Mesenteric fat pad (tissue), 1 donor: ENCODE data around the gene NDUFAF2. TPM values are rescaled to one million over a fixed set of nuclear protein-coding genes. Genes with fewer than 3 reads are reported as not detected.
"Not testable (repeated sequence)": the region's sequence is repeated elsewhere in the genome, so short reads cannot be mapped to it uniquely, and the experiment has no call there.

ENCODE experiments used
- DNase-seq: peaks from one replicate; pipeline ENCODE4 v3.0.0-alpha.2; 2020; ENCODE audit warnings: low spot score
- total RNA-seq: library from RNA; stranded (reverse); fragmentation: NEBNext Ultra II Directional; extraction: Animal tissue kit (Norgen Biotek cat#: 25700); gene quantifications from one replicate; pipeline ENCODE4 v1.2.1, GENCODE V29; 2021
- donor health status: DM: yes; HTN: yes; CAD: no.

Gene NDUFAF2
- total RNA-seq, 1 donor from 2014 or later: 36.2 TPM

DNA sequence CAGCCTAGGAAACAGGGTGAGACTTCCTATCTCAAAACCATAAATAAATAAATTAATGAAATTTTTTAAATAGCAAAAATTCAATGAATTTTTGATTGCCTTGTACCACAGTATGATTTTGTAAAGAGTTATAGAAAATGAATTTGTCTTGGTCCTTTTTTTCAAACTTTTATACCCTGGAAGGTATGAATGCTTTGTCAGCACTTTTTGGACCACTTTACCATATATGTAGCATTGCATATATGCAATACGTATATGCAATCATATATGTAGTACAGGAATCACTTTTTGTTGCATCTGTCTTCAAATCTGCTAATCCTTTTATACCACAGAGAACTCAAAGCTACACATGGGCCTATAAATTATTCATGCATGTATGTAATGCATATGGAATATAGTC, 226.5 kb downstream of the NDUFAF2 start:
- no peak for DNase-seq

DNA sequence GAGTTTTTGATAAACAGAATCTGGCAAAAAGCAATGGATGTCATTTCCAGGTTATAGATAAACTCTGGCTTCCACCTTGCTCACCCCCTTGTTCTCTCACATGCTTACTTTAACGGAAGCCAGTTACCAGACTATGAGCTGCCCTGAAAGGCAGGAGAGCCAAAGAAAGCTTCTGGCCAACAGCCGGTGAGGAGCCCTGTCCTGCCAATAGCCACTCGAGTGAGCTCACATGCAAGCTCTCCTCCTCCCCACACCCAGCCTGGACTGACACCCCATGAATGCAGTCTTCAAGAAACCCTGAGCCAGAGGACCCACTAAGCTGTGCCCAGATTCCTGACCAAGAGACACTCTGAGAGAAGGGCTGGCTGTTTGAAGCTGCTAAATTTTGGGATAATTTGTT, 231.6 kb downstream of the NDUFAF2 start:
- no peak for DNase-seq

DNA sequence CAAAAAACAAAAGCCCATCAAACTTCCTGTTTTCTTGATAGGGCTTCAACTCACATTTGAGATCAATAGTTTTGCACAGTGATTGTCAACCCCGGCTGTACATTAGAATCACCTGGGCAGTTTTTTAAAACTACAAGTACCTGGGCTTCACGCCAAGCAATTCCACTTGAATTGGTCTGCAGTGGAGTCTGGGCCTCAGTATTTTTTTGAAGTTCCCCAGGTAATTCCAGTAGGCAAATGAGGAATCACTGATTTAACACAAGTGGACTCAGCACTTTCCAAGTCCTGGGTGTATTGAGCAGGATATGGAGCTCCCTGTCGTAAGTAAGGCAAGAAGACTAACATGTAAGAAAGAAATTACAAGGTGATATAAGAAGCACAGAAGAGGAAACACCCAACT, 232.1 kb downstream of the NDUFAF2 start:
- DNase-seq: no peak

DNA sequence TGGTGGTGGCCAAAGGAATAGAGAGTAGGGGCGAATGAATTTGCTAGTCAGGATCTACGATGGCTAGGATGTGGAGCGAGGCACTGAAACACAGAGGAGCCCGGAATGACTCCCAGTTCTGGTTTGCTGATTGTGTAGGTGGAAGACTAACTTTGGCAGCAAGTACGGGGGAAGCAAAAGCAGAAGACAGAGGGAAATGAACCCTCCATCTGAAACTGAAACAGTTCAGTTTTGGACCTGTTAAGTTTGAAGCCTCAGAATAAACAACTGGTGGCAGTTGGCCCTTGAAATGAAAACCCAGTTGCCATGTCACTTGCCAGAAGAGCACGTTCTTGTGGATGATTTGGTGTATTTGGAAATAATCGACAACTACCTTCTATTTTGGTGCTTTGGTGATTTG, 232.7 kb downstream of the NDUFAF2 start:
- DNase-seq: no peak

DNA sequence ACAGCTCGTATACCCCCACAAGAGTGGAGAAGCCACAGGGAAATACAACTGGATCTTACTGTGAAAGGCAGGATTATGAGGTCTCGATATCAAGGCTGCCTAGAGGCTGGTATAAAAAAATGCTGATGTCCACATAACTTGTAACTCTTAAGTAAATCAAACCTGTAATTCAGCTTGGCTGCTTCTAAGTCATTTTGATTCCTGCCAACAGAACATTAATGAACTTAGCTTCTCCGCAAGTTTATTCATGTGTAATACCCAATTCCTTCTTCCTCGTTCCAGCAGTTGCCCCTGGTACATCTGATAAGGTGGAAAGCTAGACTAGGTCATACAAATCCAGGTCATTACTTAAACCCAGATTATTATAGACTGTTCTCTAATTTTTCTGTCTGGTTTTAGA, 233.7 kb downstream of the NDUFAF2 start:
- DNase-seq: no peak

DNA sequence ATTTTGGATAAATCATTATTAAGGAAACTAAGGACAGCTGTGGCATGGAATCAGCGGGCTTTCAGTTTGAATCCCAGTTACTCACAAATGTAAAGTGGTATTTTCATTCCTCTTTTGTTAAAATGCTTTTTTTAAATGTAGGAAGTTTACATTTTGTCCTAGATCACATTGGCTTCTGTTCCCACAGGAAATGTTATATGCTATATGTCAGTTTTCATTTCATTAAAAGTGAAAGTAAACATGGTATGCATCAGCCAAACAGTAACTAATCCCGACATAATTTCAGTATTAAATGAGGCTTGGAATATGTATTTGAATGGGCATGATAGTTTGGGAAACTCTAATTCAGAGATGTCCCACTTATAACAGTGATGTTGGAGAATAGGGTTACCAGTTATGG, 235.9 kb downstream of the NDUFAF2 start:
- no peak for DNase-seq

DNA sequence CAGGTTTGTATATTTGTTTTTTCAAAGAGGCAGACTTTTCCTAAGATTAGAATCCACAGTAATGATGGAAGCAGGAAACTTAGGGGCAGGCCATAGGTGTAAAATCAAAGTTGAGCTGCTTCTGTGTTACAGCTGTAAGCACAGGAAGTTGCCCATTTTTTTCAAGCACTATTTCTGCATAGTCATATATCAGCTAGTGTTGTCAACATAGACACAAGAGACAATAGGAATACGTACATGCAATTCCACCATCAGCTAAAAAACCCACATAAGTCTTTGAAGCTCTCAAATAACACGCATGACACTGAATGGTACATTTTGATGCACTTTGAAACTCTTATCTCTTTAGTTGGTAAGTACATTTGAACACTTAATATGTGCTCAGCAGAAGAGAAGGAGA, 237.4 kb downstream of the NDUFAF2 start:
- DNase-seq: no peak

DNA sequence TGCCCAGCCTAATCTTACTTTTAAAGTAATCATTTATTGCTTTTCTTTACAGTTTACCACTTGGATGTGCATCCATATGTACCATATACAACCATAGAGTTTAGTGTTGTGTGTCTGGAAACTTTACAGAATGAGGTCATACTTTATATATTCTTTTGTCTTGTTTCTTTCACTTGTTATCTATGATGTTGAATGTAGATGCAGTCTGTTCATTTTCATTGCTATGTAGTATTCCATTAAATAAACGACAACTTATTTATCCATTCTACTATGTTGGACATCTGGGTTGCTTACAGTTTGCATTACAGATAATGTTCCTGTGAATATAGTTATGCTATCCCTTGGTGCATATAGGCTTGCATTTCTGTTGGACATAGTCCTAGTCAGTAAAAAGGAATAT, 238.5 kb downstream of the NDUFAF2 start:
- DNase-seq: no peak

DNA sequence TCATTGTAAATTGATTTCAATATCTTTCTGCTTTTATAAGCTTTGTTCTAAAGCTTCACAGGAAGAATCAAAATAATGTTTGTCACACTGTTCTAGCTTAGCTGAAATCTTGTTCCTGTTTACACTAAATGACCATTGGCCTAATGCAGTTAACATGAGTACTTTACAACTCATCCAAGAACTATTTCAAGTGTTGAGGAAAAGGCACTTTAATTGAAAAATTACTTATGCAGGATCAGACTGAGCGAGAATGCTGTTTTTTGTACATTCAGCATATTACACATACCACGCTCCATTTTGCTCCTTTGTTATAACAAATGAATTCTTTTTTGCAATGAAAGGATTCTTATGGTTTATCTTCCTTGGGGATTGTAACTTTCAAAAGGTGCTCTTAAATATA, 239.7 kb downstream of the NDUFAF2 start:
- no peak for DNase-seq

DNA sequence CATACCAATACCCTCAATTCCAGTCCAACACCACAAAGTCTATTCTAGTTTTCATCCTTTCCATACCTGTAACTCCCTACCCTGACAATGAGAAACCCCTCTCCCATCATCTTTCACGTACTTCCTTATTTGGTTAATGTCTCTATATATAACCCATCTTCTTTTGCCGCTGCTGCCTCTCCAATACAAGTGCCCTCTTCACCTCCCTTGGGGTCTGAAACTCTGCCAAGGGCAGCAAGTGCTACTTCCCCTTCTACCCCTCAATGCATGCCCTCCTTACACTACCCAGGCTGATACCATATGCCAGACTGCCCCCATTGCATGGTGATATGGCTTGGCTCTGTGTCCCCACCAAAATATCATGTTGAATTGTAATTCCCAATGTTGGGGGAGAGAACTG, 241.6 kb downstream of the NDUFAF2 start:
- DNase-seq: no peak

DNA sequence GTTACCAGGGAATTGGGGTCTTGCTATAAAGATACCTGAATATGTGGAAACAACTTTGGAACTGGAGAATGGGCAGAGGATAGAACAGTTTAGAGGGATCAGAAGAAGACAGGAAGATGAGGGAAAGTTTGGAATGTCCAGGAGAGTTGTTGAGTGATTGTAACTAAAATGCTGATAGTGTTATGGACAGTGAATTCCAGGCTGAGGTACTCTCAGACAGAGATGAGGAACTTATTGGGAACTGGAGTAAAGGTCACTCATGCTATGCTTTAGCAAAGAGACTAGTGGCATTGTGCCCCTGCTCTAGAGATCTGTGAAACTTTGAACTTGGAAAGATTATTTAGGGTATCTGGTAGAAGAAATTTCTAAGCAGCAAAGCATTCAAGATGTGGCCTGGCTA, 242.3 kb downstream of the NDUFAF2 start:
- not testable (repeated sequence) for DNase-seq

DNA sequence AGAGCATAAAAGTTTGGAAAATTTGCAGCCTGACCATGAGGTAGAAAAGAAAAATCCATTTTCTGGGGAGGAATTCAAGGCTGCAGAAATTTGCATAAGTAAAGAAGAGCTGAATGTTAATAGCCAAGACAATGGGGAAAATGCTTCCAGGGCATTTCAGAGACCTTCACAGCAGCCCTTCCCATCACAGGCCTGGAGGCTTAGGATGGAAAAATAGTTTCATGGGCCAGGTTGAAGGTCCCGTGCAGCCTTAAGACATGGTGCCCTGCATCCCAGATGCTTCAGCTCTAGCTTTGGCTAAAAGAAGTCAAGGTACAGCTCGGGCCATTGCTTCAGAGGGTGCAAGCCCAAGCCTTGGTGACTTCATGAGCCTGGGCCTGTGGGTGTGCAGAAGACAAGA, 242.8 kb downstream of the NDUFAF2 start:
- DNase-seq: not testable (repeated sequence)

DNA sequence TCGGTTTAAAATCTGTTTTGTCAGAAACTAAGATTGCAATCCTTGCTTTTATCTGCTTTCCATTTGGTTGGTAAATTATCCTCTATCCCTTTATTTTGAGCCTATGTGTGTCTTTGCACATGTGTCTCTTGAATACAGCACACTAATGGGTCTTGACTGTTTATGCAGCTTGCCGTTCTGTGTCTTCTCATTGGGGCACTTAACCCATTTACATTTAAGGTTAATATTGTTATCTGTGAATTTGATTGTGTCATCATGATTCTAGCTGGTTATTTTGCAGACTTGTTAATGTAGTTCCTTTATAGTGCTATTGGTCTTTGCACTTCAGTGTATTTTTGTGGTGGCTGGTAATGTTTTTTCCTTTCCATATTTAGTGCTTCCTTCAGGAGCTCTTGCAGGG, 253.6 kb downstream of the NDUFAF2 start:
- DNase-seq: no peak

DNA sequence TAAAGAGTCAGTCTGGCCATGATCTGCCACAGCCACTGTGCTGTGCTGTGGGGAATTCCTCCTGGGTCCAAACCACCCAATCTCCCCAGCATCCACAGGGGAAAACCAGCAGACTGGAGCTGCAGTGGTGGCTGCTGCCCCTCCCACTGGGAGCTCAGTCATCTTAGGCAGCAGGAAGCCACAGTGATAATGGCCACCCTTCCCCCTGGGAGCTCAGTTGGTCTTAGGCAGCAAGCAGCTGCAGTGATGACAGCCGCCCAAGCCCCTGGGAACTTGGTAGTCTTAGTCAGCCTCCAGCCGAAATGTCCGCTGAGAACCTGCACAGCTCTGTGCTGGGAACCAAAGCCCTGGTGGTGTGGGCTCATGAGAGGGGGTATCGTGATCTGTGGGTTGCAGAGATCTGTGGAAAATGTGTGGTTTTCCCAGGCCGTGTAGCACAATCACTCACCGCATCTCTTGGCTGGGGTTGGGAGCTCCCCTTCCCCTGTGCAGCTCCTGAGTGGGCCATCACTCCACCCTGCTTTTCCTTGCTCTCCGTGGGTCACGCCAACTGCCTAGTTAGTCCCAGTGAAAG, 255.7 kb downstream of the NDUFAF2 start:
- DNase-seq: no peak

DNA sequence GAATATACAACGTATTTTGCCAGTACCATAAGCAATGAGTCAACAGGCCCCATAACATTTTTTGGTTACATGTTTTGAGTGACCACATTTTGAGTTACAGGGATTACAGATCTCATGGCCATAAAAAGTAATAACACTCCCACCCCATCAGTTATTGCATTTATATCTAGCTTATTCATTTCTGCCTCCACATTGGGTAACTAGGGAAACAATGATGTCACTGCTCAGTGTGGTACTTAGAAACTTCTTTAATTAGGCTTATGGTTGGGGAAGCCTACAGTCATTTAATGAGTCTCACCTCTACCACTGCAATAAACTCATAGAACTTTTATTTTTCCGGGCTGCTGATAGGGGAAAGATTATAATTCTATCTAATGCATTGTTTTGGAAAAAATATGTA, 257.2 kb downstream of the NDUFAF2 start:
- no peak for DNase-seq

Other genes starting within 250 kb of the NDUFAF2 start
- gene DEPDC1B, start 245.0 kb upstream of the NDUFAF2 start, total RNA-seq: 0.35 TPM
- gene ELOVL7, start 100.9 kb upstream of the NDUFAF2 start, total RNA-seq: 5.6 TPM
- gene ERCC8, start 135 bp upstream of the NDUFAF2 start, total RNA-seq: 8.0 TPM
- gene SMIM15, start 217.3 kb downstream of the NDUFAF2 start, total RNA-seq: 41.1 TPM